MCF 10A (cell line): ENCODE data around the gene AMPD2. TPM values are rescaled to one million over a fixed set of nuclear protein-coding genes. Genes with fewer than 3 reads are reported as not detected.

ENCODE experiments used
- BruUV-seq: library from RNA; stranded (reverse); fragments of 400-500 nt; replicated peaks from 2 replicates; lab custom pipeline; 2021; lab: Mats Ljungman, UMichigan
- CTCF ChIA-PET: fragments of 300-600 bp; sonication (Branson Sonifier 250); formaldehyde crosslinking; extraction: SDS; loops from one replicate; lab custom pipeline; 2021; ENCODE audit warnings: antibody characterized with exemption, inconsistent platforms; lab: Yijun Ruan, JAX
- POLR2A ChIA-PET: fragments of 300-600, 350-650 bp; sonication (Branson Sonifier 250); formaldehyde crosslinking; extraction: SDS; loops from one replicate; lab custom pipeline; 2020; ENCODE audit warnings: antibody characterized with exemption, inconsistent platforms; lab: Yijun Ruan, JAX
- DNase-seq: peaks from one replicate; pipeline ENCODE4 v3.0.0-alpha.2; 2018; ENCODE audit not compliant: unreplicated experiment
- H3K27ac Mint-ChIP-seq: one replicate; pipeline ENCODE4 v1.8.0; 2022; ENCODE audit warnings: mild to moderate bottlenecking, low read depth, mixed read lengths; ENCODE audit not compliant: unreplicated experiment
- H3K27me3 Mint-ChIP-seq: one replicate; pipeline ENCODE4 v1.8.0; 2022; ENCODE audit warnings: mixed read lengths; ENCODE audit not compliant: insufficient read depth, unreplicated experiment
- H3K36me3 Mint-ChIP-seq: one replicate; pipeline ENCODE4 v1.8.0; 2022; ENCODE audit warnings: mild to moderate bottlenecking, moderate library complexity, mixed read lengths; ENCODE audit not compliant: insufficient read depth, unreplicated experiment
- H3K4me1 Mint-ChIP-seq: one replicate; pipeline ENCODE4 v1.8.0; 2022; ENCODE audit warnings: mixed read lengths; ENCODE audit not compliant: insufficient read depth, unreplicated experiment
- H3K4me3 Mint-ChIP-seq: one replicate; pipeline ENCODE4 v1.8.0; 2022; ENCODE audit warnings: mild to moderate bottlenecking, moderate library complexity, mixed read lengths; ENCODE audit not compliant: unreplicated experiment
- H3K9me3 Mint-ChIP-seq: one replicate; pipeline ENCODE4 v1.8.0; 2022; ENCODE audit warnings: mixed read lengths; ENCODE audit not compliant: unreplicated experiment
- intact Hi-C: fragments of 100-400 bp; cut with micrococcal nuclease; formaldehyde crosslinking; loops from 2 replicates; pipeline ENCODE4 v1.14.1; 2022
- total RNA-seq: library from RNA; stranded (reverse); gene quantifications from 2 replicates; pipeline ENCODE4 v1.2.3, GENCODE V29; 2022
- TF ChIP-seq, protein P1 (sequence below): fragments of 200-600 bp; IDR thresholded peaks from one replicate; pipeline ENCODE4 v1.8.0; 2022; ENCODE audit warnings: antibody characterized with exemption, mild to moderate bottlenecking; ENCODE audit not compliant: unreplicated experiment

Gene AMPD2
- total RNA-seq, 1 experiment from 2014 or later = 49.5 TPM

DNA sequence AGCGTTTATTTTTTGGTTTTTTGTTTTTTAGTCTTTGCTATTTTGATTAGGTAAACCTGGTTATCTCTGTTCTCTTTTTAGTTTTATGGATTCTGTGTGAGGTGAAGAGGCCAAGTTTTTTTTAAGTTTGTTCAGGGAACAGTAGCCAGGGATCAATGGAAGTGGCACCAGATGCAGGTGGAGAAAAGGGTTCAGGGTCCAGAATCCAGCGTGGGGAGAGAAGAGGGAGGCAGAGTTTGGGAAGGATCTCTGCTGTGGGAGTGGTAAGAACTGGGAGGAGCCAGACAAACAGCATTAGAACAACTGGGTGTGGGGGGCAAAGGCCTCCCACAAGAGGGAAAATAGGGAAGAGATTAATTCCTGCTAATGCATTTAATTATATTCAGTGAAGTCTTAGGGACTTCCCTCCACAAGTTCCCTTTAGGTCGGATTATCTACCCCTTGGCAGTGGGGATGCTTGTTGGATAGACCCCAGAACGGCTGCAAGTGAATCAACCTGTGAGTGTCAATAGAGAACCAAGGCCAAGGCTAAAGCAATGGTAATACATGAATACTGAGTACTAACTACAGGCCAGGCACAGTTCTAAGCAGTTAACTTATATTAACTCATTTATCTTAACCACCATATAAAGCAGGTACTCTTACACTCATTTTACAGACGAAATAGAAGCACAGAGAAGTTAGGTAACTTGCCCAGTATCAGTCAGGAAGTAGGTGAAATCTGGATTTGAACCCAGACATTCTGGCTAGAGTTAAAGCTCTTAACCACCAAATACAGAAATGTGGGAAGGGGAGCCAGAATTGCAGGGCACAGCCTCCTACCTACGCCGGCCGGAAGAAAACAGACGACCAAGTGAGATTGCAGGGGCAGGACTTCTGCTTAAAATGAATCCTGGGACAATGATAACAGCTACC, 719 bp upstream of the AMPD2 start:
- intact Hi-C loops = no loop called here
- ChIA-PET POLR2A (interaction anchor here (0.6 to 5.8 kb wide), 10 partner anchors 17 to 405 kb away, joined by 3 to 99 read pairs (median 3); partner anchors contain the start of genes AHCYL1, GNAI3 and SARS1), CTCF (interaction anchor here (1.1 to 3.8 kb wide), 7 partner anchors 18 to 158 kb away, joined by 3 to 15 read pairs (median 4); partner anchors contain the start of gene CYB561D1)
- H3K36me3 Mint-ChIP-seq = no peaks in the 10 kb centered on the region
- TSS peak; percentile 92 for BruUV-seq
- no peaks in the 10 kb centered on the region for H3K9me3 Mint-ChIP-seq
- H3K27me3 Mint-ChIP-seq = no peaks in the 10 kb centered on the region
- peaks cover 40% of the 10 kb centered on the region for H3K4me1 Mint-ChIP-seq
- peak overlapping the region; percentile 92 for H3K27ac Mint-ChIP-seq
- DNase-seq = no peak
- TF ChIP-seq, protein P1, sequence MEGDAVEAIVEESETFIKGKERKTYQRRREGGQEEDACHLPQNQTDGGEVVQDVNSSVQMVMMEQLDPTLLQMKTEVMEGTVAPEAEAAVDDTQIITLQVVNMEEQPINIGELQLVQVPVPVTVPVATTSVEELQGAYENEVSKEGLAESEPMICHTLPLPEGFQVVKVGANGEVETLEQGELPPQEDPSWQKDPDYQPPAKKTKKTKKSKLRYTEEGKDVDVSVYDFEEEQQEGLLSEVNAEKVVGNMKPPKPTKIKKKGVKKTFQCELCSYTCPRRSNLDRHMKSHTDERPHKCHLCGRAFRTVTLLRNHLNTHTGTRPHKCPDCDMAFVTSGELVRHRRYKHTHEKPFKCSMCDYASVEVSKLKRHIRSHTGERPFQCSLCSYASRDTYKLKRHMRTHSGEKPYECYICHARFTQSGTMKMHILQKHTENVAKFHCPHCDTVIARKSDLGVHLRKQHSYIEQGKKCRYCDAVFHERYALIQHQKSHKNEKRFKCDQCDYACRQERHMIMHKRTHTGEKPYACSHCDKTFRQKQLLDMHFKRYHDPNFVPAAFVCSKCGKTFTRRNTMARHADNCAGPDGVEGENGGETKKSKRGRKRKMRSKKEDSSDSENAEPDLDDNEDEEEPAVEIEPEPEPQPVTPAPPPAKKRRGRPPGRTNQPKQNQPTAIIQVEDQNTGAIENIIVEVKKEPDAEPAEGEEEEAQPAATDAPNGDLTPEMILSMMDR = no peak
- H3K4me3 Mint-ChIP-seq = peak overlapping the region; percentile 97

DNA sequence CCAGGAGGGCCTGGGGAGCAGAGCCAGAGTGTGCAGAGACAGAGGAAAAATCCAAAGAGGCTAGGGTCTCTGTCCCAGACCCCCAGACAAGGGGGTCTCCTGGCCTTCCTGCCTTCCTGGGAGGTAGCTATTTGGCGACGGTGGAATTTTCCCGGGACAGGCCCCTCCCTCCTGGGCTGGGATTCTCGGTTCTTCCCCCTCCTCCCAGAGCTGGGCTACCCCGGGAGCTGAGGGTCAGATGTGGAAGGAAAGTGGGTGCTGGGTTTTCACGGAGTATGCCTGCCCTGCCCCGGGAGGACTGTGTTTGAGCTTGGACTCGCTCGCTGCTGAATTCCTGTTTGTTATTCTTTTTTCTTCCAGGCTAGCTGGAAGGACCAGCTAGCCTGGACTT, 759 bp downstream of the AMPD2 start:
- H3K4me1 Mint-ChIP-seq = peaks cover 40% of the 10 kb centered on the region
- BruUV-seq = no TSS peak
- H3K27me3 Mint-ChIP-seq = no peaks in the 10 kb centered on the region
- peak overlapping the region; percentile 92 for H3K27ac Mint-ChIP-seq
- H3K9me3 Mint-ChIP-seq = no peaks in the 10 kb centered on the region
- no peaks in the 10 kb centered on the region for H3K36me3 Mint-ChIP-seq
- intact Hi-C loops = loop anchor here (2.0 kb wide), 1 partner anchor 72 kb away; the partner anchor contains the start of gene GNAI3
- peak; percentile 58 for DNase-seq
- ChIA-PET CTCF (interaction anchor here (0.9 to 11.4 kb wide), 7 partner anchors 9 to 157 kb away, joined by 3 to 96 read pairs (median 4); no protein-coding TSS in a partner anchor), POLR2A (interaction anchor here (0.6 to 5.8 kb wide), 8 partner anchors 8 to 386 kb away, joined by 3 to 99 read pairs (median 4); partner anchors contain the start of genes AHCYL1 and GNAI3)
- peak overlapping the region; percentile 97 for H3K4me3 Mint-ChIP-seq
- TF ChIP-seq, protein P1 = no peak

DNA sequence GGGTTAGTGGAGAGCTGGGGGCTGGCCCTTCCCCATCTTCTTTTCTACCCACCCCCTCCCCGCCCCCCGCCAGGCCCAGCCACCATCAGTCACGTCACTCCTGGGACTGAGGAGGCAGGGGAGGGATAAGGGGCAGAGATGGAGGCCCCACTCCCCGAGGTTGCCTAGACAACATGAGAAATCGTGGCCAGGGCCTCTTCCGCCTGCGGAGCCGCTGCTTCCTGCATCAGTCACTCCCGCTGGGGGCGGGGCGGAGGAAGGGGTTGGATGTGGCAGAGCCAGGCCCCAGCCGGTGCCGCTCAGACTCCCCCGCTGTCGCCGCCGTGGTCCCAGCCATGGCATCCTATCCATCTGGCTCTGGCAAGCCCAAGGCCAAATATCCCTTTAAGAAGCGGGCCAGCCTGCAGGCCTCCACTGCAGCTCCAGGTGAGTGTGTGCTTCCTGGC, 1.2 kb downstream of the AMPD2 start:
- Mint-ChIP-seq H3K9me3 (no peaks in the 10 kb centered on the region), H3K4me3 (peak overlapping the region; percentile 97), H3K4me1 (peaks cover 40% of the 10 kb centered on the region), H3K27me3 (no peaks in the 10 kb centered on the region), H3K36me3 (no peaks in the 10 kb centered on the region), H3K27ac (peak overlapping the region; percentile 92)
- POLR2A ChIA-PET = interaction anchor here (0.9 to 5.8 kb wide), 6 partner anchors 8 to 364 kb away, joined by 3 to 99 read pairs (median 8); partner anchors contain the start of genes AHCYL1 and GNAI3
- intact Hi-C loops = loop anchor here (2.0 kb wide), 1 partner anchor 72 kb away; the partner anchor contains the start of gene GNAI3
- CTCF ChIA-PET = interaction anchor here (0.7 to 11.4 kb wide), 6 partner anchors 9 to 152 kb away, joined by 3 to 96 read pairs (median 5); no protein-coding TSS in a partner anchor
- TF ChIP-seq, protein P1 = no peak
- DNase-seq = peak; percentile 85
- BruUV-seq = no TSS peak
